Smooth muscle cell (in vitro differentiated cells): ENCODE results near the gene CPT1A. TPM values are rescaled to one million over a fixed set of nuclear protein-coding genes. Genes with fewer than 3 reads are reported as not detected.

Source experiments
- DNase-seq: peaks from one replicate; lab custom pipeline; 2025; ENCODE audit not compliant: unreplicated experiment; lab: John Stamatoyannopoulos, UW
- H2AFZ ChIP-seq: fragments of 200-600 bp; sonication (generic); 2 replicates; pipeline ENCODE4 v1.6.0; 2016; ENCODE audit warnings: antibody characterized with exemption, low read depth, mild to moderate bottlenecking
- H3F3A ChIP-seq: fragments of 200-600 bp; sonication (generic); 2 replicates; pipeline ENCODE4 v1.6.0; 2017; ENCODE audit warnings: antibody characterized with exemption, low read depth
- H3K27ac ChIP-seq: fragments of 200-600 bp; sonication (generic); 2 replicates; pipeline ENCODE4 v1.5.1; 2016; ENCODE audit warnings: low read depth, mild to moderate bottlenecking
- H3K27me3 ChIP-seq: fragments of 200-600 bp; sonication (generic); 2 replicates; pipeline ENCODE4 v1.6.1; 2016; ENCODE audit warnings: low read depth, mild to moderate bottlenecking
- H3K36me3 ChIP-seq: fragments of 200-600 bp; sonication (generic); 2 replicates; pipeline ENCODE4 v1.5.1; 2016; ENCODE audit warnings: low read depth
- H3K4me1 ChIP-seq: fragments of 200-600 bp; sonication (generic); 2 replicates; pipeline ENCODE4 v1.5.1; 2016; ENCODE audit warnings: low read depth
- H3K4me2 ChIP-seq: fragments of 200-600 bp; sonication (generic); 2 replicates; pipeline ENCODE4 v1.6.0; 2016; ENCODE audit warnings: mild to moderate bottlenecking
- H3K4me3 ChIP-seq: fragments of 200-600 bp; sonication (generic); 2 replicates; pipeline ENCODE4 v1.5.1; 2016; ENCODE audit warnings: mild to moderate bottlenecking
- H3K79me2 ChIP-seq: fragments of 200-600 bp; sonication (generic); 2 replicates; pipeline ENCODE4 v1.6.0; 2016; ENCODE audit warnings: low read depth, mild to moderate bottlenecking
- H3K9ac ChIP-seq: fragments of 200-600 bp; sonication (generic); 2 replicates; pipeline ENCODE4 v1.6.0; 2016; ENCODE audit warnings: low read depth
- H3K9me3 ChIP-seq: fragments of 200-600 bp; sonication (generic); replicated peaks from 2 replicates; pipeline ENCODE4 v1.5.1; 2016; ENCODE audit warnings: low read depth
- H4K20me1 ChIP-seq: fragments of 200-600 bp; sonication (generic); 2 replicates; pipeline ENCODE4 v1.6.0; 2016; ENCODE audit warnings: low read depth
- WGBS: methylation state at CpG from one replicate; pipeline ENCODE4 v1.1.7; 2016; ENCODE audit warnings: low lambda C conversion rate; 5-methylcytosine and 5-hydroxymethylcytosine counted together
- polyA plus RNA-seq: library from polyadenylated mRNA; unstranded; fragments of >200 nt; fragmentation: Nextera tagmentation; extraction: Ambion mirVana; gene quantifications from 2 replicates; pipeline ENCODE4 v1.2.1, GENCODE V29; 2016
- total RNA-seq: library from RNA; depleted of rRNA; stranded (reverse); fragments of >200 nt; gene quantifications from 2 replicates; pipeline ENCODE4 v1.2.3, GENCODE V29; 2014
- TF ChIP-seq, protein P1 (sequence below): fragments of 200-600 bp; sonication (generic); IDR thresholded peaks from 2 replicates; pipeline ENCODE4 v1.5.1; 2017; ENCODE audit warnings: borderline replicate concordance, mild to moderate bottlenecking, antibody characterized with exemption; ENCODE audit not compliant: insufficient read depth, poor library complexity, severe bottlenecking

CPT1A gene
- total and polyA plus RNA-seq, 2 experiments from 2014 or later: 0.24 to 1.9 TPM

DNA sequence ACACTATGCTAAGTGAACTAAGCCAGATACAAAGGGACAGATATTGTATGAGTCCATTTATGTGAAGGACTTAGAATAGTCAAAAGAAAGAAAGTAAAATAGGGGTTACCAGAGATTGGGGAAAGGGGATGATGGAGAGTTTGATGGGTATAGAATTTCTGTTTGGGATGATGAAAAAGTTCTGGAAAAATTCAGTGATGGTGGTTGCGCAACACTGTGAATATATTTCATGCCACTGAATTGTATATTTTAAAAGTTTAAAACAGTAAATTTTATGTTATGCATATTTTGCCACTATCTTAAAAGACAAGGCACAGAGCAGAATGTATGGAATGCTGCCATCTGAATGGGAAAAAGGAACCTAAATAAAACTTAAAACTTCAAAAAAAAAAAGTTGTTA lies 119.6 kb downstream of the CPT1A start:
- DNase-seq: no peak
- H3K4me3 ChIP-seq: no peak overlapping the region
- no peak overlapping the region for H3K4me2 ChIP-seq
- TF ChIP-seq, protein P1, sequence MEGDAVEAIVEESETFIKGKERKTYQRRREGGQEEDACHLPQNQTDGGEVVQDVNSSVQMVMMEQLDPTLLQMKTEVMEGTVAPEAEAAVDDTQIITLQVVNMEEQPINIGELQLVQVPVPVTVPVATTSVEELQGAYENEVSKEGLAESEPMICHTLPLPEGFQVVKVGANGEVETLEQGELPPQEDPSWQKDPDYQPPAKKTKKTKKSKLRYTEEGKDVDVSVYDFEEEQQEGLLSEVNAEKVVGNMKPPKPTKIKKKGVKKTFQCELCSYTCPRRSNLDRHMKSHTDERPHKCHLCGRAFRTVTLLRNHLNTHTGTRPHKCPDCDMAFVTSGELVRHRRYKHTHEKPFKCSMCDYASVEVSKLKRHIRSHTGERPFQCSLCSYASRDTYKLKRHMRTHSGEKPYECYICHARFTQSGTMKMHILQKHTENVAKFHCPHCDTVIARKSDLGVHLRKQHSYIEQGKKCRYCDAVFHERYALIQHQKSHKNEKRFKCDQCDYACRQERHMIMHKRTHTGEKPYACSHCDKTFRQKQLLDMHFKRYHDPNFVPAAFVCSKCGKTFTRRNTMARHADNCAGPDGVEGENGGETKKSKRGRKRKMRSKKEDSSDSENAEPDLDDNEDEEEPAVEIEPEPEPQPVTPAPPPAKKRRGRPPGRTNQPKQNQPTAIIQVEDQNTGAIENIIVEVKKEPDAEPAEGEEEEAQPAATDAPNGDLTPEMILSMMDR: no peak
- no peaks in the 10 kb centered on the region for H3K27me3 ChIP-seq
- H2AFZ ChIP-seq: no peak overlapping the region
- peaks cover 11% of the 10 kb centered on the region for H3K9me3 ChIP-seq
- no peaks in the 10 kb centered on the region for H3K36me3 ChIP-seq
- no peak overlapping the region for H3K9ac ChIP-seq
- H4K20me1 ChIP-seq: no peaks in the 10 kb centered on the region
- no peaks in the 10 kb centered on the region for H3K79me2 ChIP-seq
- H3K27ac ChIP-seq: no peak overlapping the region
- no peaks in the 10 kb centered on the region for H3F3A ChIP-seq
- WGBS: 95% methylated on average over 1 of the region's 1 CpG
- H3K4me1 ChIP-seq: no peaks in the 10 kb centered on the region

DNA sequence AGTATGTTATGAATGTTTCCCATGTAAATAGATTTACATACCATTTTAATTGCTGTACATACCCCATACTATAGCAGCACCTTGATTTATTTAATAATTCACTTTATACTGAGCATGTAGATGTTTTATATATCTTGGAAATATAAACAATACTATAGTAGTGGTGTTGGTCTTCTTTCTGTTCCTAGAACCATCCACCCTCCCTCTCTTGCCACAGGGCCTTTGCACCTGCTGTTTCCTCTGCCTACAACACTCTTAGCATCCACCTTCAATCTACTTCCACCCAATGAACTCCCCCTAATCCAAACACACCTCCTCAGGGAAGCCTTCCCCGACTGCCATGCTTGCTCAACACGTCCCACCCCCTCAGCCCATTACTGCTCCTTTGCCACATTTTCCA lies 120.6 kb downstream of the CPT1A start:
- Histone ChIP-seq H3K9me3 (peaks cover 11% of the 10 kb centered on the region), H3K79me2 (no peaks in the 10 kb centered on the region), H3K27ac (no peak overlapping the region), H3K4me3 (no peak overlapping the region), H3K36me3 (no peaks in the 10 kb centered on the region), H3K4me1 (no peaks in the 10 kb centered on the region), H4K20me1 (no peaks in the 10 kb centered on the region), H2AFZ (no peak overlapping the region), H3K27me3 (no peaks in the 10 kb centered on the region), H3K9ac (no peak overlapping the region), H3F3A (no peaks in the 10 kb centered on the region), H3K4me2 (no peak overlapping the region)
- 91% methylated on average over 2 of the region's 2 CpGs for WGBS
- TF ChIP-seq, protein P1: no peak
- DNase-seq: no peak

- H3K4me3 ChIP-seq: no peak overlapping the region
- no peak overlapping the region for H3K27ac ChIP-seq
- no peaks in the 10 kb centered on the region for H4K20me1 ChIP-seq
- peaks cover 11% of the 10 kb centered on the region for H3K9me3 ChIP-seq
- no peaks in the 10 kb centered on the region for H3K36me3 ChIP-seq
- no peak overlapping the region for H3K4me2 ChIP-seq
- no peaks in the 10 kb centered on the region for H3K79me2 ChIP-seq
- TF ChIP-seq, protein P1: no peak
- WGBS: 93% methylated on average over 11 of the region's 11 CpGs
- H3K4me1 ChIP-seq: peaks cover 17% of the 10 kb centered on the region
- H3K9ac ChIP-seq: no peak overlapping the region
- H2AFZ ChIP-seq: no peak overlapping the region
- DNase-seq: no peak
- H3F3A ChIP-seq: no peaks in the 10 kb centered on the region
- no peaks in the 10 kb centered on the region for H3K27me3 ChIP-seq
Measured at GRCh38 chr11:68715456-68716122, 126.1 kb downstream of the CPT1A start.

- no peaks in the 10 kb centered on the region for H3K27me3 ChIP-seq
- H4K20me1 ChIP-seq: no peaks in the 10 kb centered on the region
- TF ChIP-seq, protein P1: no peak
- no peaks in the 10 kb centered on the region for H3K79me2 ChIP-seq
- H2AFZ ChIP-seq: no peak overlapping the region
- peaks cover 24% of the 10 kb centered on the region for H3K4me1 ChIP-seq
- H3K9me3 ChIP-seq: no peaks in the 10 kb centered on the region
- H3K4me2 ChIP-seq: no peak overlapping the region
- H3K9ac ChIP-seq: no peak overlapping the region
- DNase-seq: no peak
- no peaks in the 10 kb centered on the region for H3K36me3 ChIP-seq
- no peak overlapping the region for H3K27ac ChIP-seq
- WGBS: 92% methylated on average over 23 of the region's 23 CpGs
- no peak overlapping the region for H3K4me3 ChIP-seq
- no peaks in the 10 kb centered on the region for H3F3A ChIP-seq
Measured at GRCh38 chr11:68714060-68714856, 127.5 kb downstream of the CPT1A start.
